Esophagus squamous epithelium (tissue), 5 donors: ENCODE data around the gene CCDC106. TPM values are rescaled to one million over a fixed set of nuclear protein-coding genes. Genes with fewer than 3 reads are reported as not detected.

ENCODE experiments used
- DNase-seq: peaks from one replicate; lab custom pipeline; 2025; lab: John Stamatoyannopoulos, UW
- H3K27ac ChIP-seq, 4 donors: fragments of 200-600 bp; sonication (generic); one replicate each; pipeline ENCODE4 v1.5.1; 2016 to 2019; ENCODE audit warnings: mild to moderate bottlenecking in 1 of 4
- H3K27me3 ChIP-seq, 4 donors: fragments of 200-600 bp; sonication (generic); 1 replicate in 3 of 4; 2 replicates in 1 of 4; pipeline versions ENCODE4 v1.5.1 to v1.6.0; 2017 to 2021; ENCODE audit warnings: antibody characterized with exemption in 1 of 4
- H3K36me3 ChIP-seq, 3 donors: fragments of 200-600 bp; sonication (generic); one replicate each; pipeline ENCODE4 v1.5.1; 2016 to 2019
- H3K4me1 ChIP-seq, 3 donors: fragments of 200-600 bp; sonication (generic); one replicate each; pipeline ENCODE4 v1.5.1; 2017 to 2019
- H3K4me3 ChIP-seq, 4 donors: fragments of 200-600 bp; sonication (generic); 1 replicate in 3 of 4; 2 replicates in 1 of 4; pipeline ENCODE4 v1.5.1; 2016 to 2019; ENCODE audit warnings: mild to moderate bottlenecking in 2 of 4, moderate library complexity in 1 of 4
- H3K9me3 ChIP-seq, 3 donors: fragments of 200-600 bp; sonication (generic); one replicate each; pipeline ENCODE4 v1.5.1; 2016 to 2019
- POLR2A ChIP-seq, 4 donors: fragments of 450-650 bp; IDR thresholded peaks; one replicate each; pipeline ENCODE4 v1.6.1; 2017; ENCODE audit warnings: antibody characterized with exemption in 4 of 4, mild to moderate bottlenecking in 4 of 4, moderate library complexity in 3 of 4
- WGBS, 2 donors: methylation state at CpG; one replicate each; pipeline ENCODE4 v1.1.5; 2018; 5-methylcytosine and 5-hydroxymethylcytosine counted together
- intact Hi-C: fragments of 100-400 bp; cut with DNase I; formaldehyde crosslinking; loops from one replicate; pipeline ENCODE4 v1.15.0; 2022
- total RNA-seq, 4 donors: library from RNA; depleted of rRNA; stranded (reverse); fragments of >200 nt; gene quantifications; one replicate each; pipeline ENCODE4 v1.1.0, GENCODE V29; 2016
- TF ChIP-seq, protein P1 (sequence below), 6 experiments: fragments of 450-650 bp in 4 of 6; fragments of 200-600 bp in 2 of 6; sonication (generic) in 2 of 6; IDR thresholded peaks; one replicate each; pipeline ENCODE4 v1.5.1; 2016 to 2019; ENCODE audit warnings: antibody characterized with exemption in 6 of 6, mild to moderate bottlenecking in 4 of 6, moderate library complexity in 4 of 6
- donor health status: DM: yes; HTN: yes; CAD: no.

The CCDC106 gene
- total RNA-seq, 4 donors from 2014 or later, result 2.4 to 7.2 (median 4.6) TPM

DNA sequence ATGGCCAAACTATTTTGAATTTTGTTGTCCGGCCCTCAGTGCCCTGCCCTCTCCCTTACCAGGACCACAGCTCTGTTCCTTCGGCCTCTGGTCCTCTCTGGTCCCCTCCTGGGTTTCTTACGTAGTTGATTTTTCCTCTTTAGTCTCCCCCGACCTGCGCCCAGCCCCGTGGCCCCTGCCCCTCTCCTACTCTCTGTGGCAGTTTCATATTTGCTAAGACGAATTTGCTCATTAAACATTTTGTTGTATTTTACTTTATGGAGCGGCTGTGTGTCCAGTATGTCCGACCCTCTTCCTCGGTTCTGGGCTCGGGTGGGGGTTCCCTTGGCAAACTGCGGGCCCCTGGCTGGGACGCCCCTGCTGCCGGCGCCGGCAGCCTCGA lies 26.4 kb downstream of the CCDC106 start:
- H3K4me3 ChIP-seq, result peak overlapping the region; percentile 61 to 100 (median 78)
- peaks cover 25 to 70% (median 27%) of the 10 kb centered on the region in 3 donors for H3K36me3 ChIP-seq
- intact Hi-C loops, result no loop called here
- TF ChIP-seq POLR2A (IDR thresholded peaks at IDR 0.05), result no peak
- TF ChIP-seq, protein P1, sequence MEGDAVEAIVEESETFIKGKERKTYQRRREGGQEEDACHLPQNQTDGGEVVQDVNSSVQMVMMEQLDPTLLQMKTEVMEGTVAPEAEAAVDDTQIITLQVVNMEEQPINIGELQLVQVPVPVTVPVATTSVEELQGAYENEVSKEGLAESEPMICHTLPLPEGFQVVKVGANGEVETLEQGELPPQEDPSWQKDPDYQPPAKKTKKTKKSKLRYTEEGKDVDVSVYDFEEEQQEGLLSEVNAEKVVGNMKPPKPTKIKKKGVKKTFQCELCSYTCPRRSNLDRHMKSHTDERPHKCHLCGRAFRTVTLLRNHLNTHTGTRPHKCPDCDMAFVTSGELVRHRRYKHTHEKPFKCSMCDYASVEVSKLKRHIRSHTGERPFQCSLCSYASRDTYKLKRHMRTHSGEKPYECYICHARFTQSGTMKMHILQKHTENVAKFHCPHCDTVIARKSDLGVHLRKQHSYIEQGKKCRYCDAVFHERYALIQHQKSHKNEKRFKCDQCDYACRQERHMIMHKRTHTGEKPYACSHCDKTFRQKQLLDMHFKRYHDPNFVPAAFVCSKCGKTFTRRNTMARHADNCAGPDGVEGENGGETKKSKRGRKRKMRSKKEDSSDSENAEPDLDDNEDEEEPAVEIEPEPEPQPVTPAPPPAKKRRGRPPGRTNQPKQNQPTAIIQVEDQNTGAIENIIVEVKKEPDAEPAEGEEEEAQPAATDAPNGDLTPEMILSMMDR (IDR thresholded peaks at IDR 0.05), result no peak
- H3K4me1 ChIP-seq, result peaks cover 32 to 75% (median 36%) of the 10 kb centered on the region in 3 donors
- H3K27me3 ChIP-seq, result no peaks in the 10 kb centered on the region
- H3K9me3 ChIP-seq, result no peaks in the 10 kb centered on the region
- no peak for DNase-seq
- WGBS, 2 donors, result 32 to 39% methylated on average over 7 to 11 of the region's 17 CpGs
- peak overlapping the region; percentile 82 to 96 (median 92) for H3K27ac ChIP-seq

DNA sequence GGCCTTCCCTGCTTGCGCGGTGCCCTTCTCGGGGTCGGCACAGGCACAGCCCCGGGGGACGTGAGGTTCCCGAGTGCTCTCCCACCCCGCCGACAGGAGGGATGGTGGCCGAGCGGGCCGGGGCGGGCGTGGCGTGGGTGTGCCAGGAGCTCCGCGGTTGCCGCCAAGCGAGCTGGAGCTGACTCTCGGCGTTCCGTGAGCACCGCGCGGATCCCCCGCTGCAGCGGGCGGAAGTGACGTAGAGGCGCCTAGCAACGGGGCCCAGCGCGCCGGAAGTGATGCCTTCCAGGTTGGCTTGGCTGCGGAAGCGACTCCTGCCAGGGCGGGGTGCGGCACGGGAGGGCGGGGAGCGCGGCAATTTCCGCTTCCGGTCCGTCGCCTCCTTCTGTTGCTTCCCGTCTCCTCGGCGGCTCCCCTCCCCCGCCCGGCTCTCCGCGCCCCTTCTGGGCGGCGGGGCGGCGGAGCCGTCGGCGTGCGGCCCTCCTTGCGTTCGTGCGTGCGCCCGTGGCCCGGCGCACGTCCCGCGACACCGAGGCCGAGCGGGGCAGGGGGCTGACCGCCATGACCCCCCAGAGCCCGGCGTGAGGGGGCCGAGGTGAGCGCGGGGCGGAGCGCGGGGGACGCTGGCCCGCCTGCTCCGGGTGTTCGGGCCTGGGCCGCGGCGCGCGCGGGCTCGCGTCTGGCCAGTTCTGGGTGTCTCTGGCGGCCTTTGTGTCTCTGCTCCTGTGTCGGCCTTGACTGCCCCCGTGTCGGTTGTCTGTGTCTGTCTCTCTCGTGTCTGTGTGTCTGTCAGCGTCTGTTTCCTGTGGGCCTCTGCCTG lies 27.0 kb downstream of the CCDC106 start, which contains the start of gene EPN1:
Gene EPN1 (plus strand): TSS at position 386 of the 820 bp plus-strand sequence. CDS start 3,402 bp downstream, outside the sequence.
- TF ChIP-seq, protein P1 (IDR thresholded peaks at IDR 0.05), result no peak
- TF ChIP-seq POLR2A (IDR thresholded peaks at IDR 0.05), result peak in 2 of 4 donors; percentile 14 to 69
- H3K4me3 ChIP-seq, result peak within 1 kb of the TSS; percentile 61 to 100 (median 78)
- H3K4me1 ChIP-seq, result peaks cover 34 to 78% (median 40%) of the 10 kb centered on the region in 3 donors
- H3K27me3 ChIP-seq, result no peaks in the 10 kb centered on the region
- 0% methylated on average over 1 to 5 of the region's 101 CpGs for WGBS, 2 donors
- DNase-seq, result peak; percentile 79
- H3K36me3 ChIP-seq, result peaks cover 23 to 70% (median 27%) of the 10 kb centered on the region in 3 donors
- no peaks in the 10 kb centered on the region for H3K9me3 ChIP-seq
- intact Hi-C loops, result no loop called here
- H3K27ac ChIP-seq, result peak within 1 kb of the TSS; percentile 82 to 96 (median 92)

- H3K27me3 ChIP-seq, result no peaks in the 10 kb centered on the region
- 14% methylated on average over 16 of the region's 16 CpGs for WGBS, 2 donors
- peak overlapping the region; percentile 82 to 96 (median 92) for H3K27ac ChIP-seq
- peaks cover 20 to 70% (median 25%) of the 10 kb centered on the region in 3 donors for H3K36me3 ChIP-seq
- H3K9me3 ChIP-seq, result no peaks in the 10 kb centered on the region
- intact Hi-C loops, result no loop called here
- peaks cover 34 to 79% (median 40%) of the 10 kb centered on the region in 3 donors for H3K4me1 ChIP-seq
- no peak for TF ChIP-seq POLR2A (IDR thresholded peaks at IDR 0.05)
- TF ChIP-seq, protein P1 (IDR thresholded peaks at IDR 0.05), result no peak
- DNase-seq, result no peak
- H3K4me3 ChIP-seq, result peak overlapping the region; percentile 61 to 100 (median 78)
These were observed 27.8 kb downstream of the CCDC106 start for GRCh38 chr19:55675661-55676354.

- Histone ChIP-seq H3K4me1 (peaks cover 34 to 81% (median 40%) of the 10 kb centered on the region in 3 donors), H3K27ac (peak overlapping the region in 3 of 4 donors; percentile 46 to 93 (median 82)), H3K27me3 (no peaks in the 10 kb centered on the region), H3K4me3 (peak overlapping the region; percentile 61 to 100 (median 78)), H3K36me3 (peaks cover 20 to 70% (median 26%) of the 10 kb centered on the region in 3 donors), H3K9me3 (no peaks in the 10 kb centered on the region)
- no peak for DNase-seq
- 49 to 57% methylated on average over 5 of the region's 5 CpGs for WGBS, 2 donors
- intact Hi-C loops, result no loop called here
- TF ChIP-seq, protein P1 (IDR thresholded peaks at IDR 0.05), result peak in 1 of 6 experiments; percentile 14
- no peak for TF ChIP-seq POLR2A (IDR thresholded peaks at IDR 0.05)
These were observed 28.4 kb downstream of the CCDC106 start for GRCh38 chr19:55676383-55676782.
